Measurements from ENCODE around the gene NAA11. TPM values are rescaled to one million over a fixed set of nuclear protein-coding genes. Genes with fewer than 3 reads are reported as not detected.

NAA11 gene
- polyA plus RNA-seq, 1 experiment, result not detected

DNA sequence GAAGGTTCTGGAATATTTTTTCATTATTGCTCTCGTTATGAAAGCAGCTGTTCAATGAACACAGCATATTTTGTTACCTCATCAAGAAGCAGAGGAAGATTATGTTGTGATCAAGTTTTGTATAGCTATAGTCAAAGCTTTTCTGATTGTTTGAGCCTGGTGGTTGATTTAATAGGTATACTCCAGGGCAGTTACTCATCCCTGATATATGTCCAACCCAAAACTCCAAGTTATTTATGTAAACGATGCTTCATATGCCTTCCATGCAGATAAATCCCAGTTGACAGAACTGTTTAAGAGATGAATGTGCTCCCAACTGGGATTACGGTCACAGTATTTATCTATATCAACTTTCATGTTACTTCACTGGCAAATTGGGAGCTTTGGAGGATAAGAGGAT, 19.1 kb downstream of the NAA11 start:
- no peak for DNase-seq (ENCODE audit: low read depth)
- Histone ChIP-seq H3K36me3 (ENCODE audit: control insufficient read depth, insufficient read depth, low read length) (no peaks in the 10 kb centered on the region), H3K4me3 (ENCODE audit: low read depth, low read length) (no peak overlapping the region), H3K27me3 (ENCODE audit: control insufficient read depth, insufficient read depth, low read length) (no peaks in the 10 kb centered on the region)
- CTCF ChIA-PET, result no interaction called here
- TF ChIP-seq, protein P1, sequence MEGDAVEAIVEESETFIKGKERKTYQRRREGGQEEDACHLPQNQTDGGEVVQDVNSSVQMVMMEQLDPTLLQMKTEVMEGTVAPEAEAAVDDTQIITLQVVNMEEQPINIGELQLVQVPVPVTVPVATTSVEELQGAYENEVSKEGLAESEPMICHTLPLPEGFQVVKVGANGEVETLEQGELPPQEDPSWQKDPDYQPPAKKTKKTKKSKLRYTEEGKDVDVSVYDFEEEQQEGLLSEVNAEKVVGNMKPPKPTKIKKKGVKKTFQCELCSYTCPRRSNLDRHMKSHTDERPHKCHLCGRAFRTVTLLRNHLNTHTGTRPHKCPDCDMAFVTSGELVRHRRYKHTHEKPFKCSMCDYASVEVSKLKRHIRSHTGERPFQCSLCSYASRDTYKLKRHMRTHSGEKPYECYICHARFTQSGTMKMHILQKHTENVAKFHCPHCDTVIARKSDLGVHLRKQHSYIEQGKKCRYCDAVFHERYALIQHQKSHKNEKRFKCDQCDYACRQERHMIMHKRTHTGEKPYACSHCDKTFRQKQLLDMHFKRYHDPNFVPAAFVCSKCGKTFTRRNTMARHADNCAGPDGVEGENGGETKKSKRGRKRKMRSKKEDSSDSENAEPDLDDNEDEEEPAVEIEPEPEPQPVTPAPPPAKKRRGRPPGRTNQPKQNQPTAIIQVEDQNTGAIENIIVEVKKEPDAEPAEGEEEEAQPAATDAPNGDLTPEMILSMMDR (IDR thresholded peaks at IDR 0.05; ENCODE audit: insufficient read depth, low read depth, low read length), result no peak
- POLR2A ChIA-PET, result no interaction called here

DNA sequence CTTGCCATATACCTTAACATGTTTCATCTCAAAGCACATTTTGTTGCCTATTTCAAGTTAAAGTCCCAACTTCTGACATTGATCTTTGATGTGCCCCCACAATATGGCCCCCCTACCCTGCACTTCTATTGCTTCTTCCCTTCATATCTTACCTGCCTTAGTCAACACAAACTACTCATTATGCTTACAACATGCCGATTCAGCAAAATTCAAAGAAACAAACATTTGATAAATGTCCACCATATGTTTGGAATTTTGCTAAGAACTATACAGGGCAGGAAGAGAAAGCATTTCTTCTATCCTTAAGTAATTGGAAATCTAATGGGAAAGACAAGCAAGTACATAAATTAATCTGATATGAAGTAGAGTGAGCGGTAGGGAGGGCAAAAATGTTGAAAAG, 25.6 kb downstream of the NAA11 start:
- ChIA-PET POLR2A (no interaction called here), CTCF (no interaction called here)
- no peak overlapping the region for H3K4me3 ChIP-seq (ENCODE audit: low read depth, low read length)
- DNase-seq (ENCODE audit: low read depth), result no peak
- H3K36me3 ChIP-seq (ENCODE audit: control insufficient read depth, insufficient read depth, low read length), result no peaks in the 10 kb centered on the region
- H3K27me3 ChIP-seq (ENCODE audit: control insufficient read depth, insufficient read depth, low read length), result no peaks in the 10 kb centered on the region
- TF ChIP-seq, protein P1 (IDR thresholded peaks at IDR 0.05; ENCODE audit: insufficient read depth, low read depth, low read length), result no peak

DNA sequence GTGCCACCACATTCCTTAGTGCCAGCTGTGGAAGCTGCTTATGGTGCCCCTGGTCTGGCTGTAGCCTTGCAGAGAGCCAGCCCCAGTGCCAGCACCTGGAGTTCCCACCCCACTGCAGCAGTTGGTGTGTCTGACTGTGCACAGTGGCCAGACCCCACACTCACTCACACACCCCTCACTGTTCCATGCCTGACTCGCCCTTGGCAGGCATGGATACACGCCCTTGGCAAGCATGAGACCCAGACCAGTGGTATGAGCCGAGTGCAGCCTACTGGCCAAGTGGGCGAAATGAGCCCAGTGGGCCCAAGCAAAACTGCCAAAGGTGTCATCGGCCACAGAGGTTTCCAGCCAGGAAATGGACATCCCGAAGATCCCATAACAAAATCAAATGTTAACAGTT, 27.4 kb downstream of the NAA11 start:
- Histone ChIP-seq H3K27me3 (ENCODE audit: control insufficient read depth, insufficient read depth, low read length) (no peaks in the 10 kb centered on the region), H3K36me3 (ENCODE audit: control insufficient read depth, insufficient read depth, low read length) (no peaks in the 10 kb centered on the region), H3K4me3 (ENCODE audit: low read depth, low read length) (no peak overlapping the region)
- TF ChIP-seq, protein P1 (IDR thresholded peaks at IDR 0.05; ENCODE audit: insufficient read depth, low read depth, low read length), result no peak
- CTCF ChIA-PET, result no interaction called here
- no peak for DNase-seq (ENCODE audit: low read depth)
- POLR2A ChIA-PET, result no interaction called here

DNA sequence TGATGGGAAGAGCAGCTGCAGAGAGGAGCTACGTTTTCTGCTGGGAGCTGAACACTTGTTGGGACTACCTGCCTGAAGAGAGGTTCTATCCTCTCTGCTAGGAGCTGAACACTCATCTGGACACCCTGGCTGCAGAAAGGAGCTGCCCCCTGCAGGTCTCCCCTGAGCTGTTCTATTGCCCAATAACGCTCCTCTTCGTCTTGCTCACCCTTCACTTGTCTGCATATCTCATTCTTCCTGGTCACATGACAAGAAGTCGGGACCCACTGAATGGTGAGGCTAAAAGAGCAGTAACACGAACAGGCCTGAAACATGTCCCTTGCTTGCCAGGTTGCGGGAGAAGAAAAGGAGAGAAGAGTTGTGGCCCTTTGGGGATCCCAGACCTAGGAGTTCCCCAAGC, 27.8 kb downstream of the NAA11 start:
- POLR2A ChIA-PET, result no interaction called here
- H3K4me3 ChIP-seq (ENCODE audit: low read depth, low read length), result no peak overlapping the region
- H3K27me3 ChIP-seq (ENCODE audit: control insufficient read depth, insufficient read depth, low read length), result no peaks in the 10 kb centered on the region
- DNase-seq (ENCODE audit: low read depth), result no peak
- TF ChIP-seq, protein P1 (IDR thresholded peaks at IDR 0.05; ENCODE audit: insufficient read depth, low read depth, low read length), result no peak
- no peaks in the 10 kb centered on the region for H3K36me3 ChIP-seq (ENCODE audit: control insufficient read depth, insufficient read depth, low read length)
- CTCF ChIA-PET, result no interaction called here

DNA sequence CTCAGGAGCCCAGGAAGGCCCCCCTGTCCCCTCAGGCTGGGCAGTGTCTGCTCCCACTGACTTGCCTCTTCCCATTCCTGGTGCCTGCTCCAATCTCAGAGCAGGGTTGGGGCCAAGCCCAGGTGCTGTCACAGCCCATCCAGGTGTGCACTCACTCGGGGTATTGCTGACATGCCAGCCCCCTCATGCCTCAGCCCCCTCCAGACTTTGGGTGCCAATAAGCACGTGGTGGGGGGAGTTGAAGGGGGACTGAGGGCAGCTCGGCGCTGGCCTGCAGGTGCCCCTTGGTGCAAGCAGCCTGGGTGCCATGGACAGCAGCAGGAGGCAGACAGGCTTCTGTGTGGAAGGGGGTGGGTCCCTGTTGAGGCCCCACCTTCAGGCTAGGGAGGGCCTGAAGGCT, 28.4 kb downstream of the NAA11 start:
- Histone ChIP-seq H3K4me3 (ENCODE audit: low read depth, low read length) (no peak overlapping the region), H3K27me3 (ENCODE audit: control insufficient read depth, insufficient read depth, low read length) (no peaks in the 10 kb centered on the region), H3K36me3 (ENCODE audit: control insufficient read depth, insufficient read depth, low read length) (no peaks in the 10 kb centered on the region)
- no peak for DNase-seq (ENCODE audit: low read depth)
- ChIA-PET POLR2A (no interaction called here), CTCF (no interaction called here)
- TF ChIP-seq, protein P1 (IDR thresholded peaks at IDR 0.05; ENCODE audit: insufficient read depth, low read depth, low read length), result no peak
